Frontal cortex (tissue), 4 donors: ENCODE measurements around the gene BAIAP2L2. TPM values are rescaled to one million over a fixed set of nuclear protein-coding genes. Genes with fewer than 3 reads are reported as not detected.
"Not testable (repeated sequence)": the region's sequence is repeated elsewhere in the genome, so short reads cannot be mapped to it uniquely, and the experiment has no call there.

Experiments used
- DNase-seq, 2 donors: peaks; one replicate each; pipeline ENCODE4 v3.0.0; 2012; ENCODE audit warnings: low spot score in 2 of 2
- FAIRE-seq: peaks from 2 replicates; lab custom pipeline; 2012; peaks lifted over from hg19 to GRCh38; lab: Jason Lieb, UNC
- total RNA-seq: library from RNA; depleted of rRNA; stranded (reverse); fragments of >200 nt; gene quantifications from one replicate; pipeline ENCODE4 v1.2.3, GENCODE V29; 2014
- donor health status: control.
- donor health status: control.
- donor health status: control.

Gene BAIAP2L2
- total RNA-seq, 1 donor from 2014 or later, result under 0.01 TPM

DNA sequence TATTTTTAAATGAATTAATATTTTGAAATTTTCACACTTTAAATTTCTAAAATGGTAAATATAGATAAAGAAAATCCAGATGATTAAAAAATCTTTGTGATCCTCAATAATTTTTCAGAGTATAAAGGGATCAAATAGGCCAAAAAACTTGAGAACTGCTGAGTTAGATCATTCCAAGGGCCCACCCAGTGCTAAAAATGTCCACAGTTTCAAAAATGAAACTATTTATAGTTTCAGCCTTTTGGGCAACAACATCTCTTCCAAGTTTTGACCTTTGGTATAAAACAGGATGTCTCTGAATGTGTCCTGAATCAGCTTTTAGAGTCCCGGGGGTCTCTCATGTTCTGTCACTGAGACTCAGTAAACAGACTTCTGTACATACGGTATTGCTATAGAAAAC lies 20.9 kb upstream of the BAIAP2L2 start:
- FAIRE-seq (peak; percentile 87), DNase-seq (no peak)

GRCh38 chr22:38129856-38130255 lies 19.4 kb upstream of the BAIAP2L2 start:
- no peak for DNase-seq
- no peak for FAIRE-seq

GRCh38 chr22:38129021-38129420 lies 18.5 kb upstream of the BAIAP2L2 start:
- FAIRE-seq, result no peak
- no peak for DNase-seq

- DNase-seq (no peak), FAIRE-seq (no peak)
Observed at GRCh38 chr22:38127869-38128268, 17.4 kb upstream of the BAIAP2L2 start.

DNA sequence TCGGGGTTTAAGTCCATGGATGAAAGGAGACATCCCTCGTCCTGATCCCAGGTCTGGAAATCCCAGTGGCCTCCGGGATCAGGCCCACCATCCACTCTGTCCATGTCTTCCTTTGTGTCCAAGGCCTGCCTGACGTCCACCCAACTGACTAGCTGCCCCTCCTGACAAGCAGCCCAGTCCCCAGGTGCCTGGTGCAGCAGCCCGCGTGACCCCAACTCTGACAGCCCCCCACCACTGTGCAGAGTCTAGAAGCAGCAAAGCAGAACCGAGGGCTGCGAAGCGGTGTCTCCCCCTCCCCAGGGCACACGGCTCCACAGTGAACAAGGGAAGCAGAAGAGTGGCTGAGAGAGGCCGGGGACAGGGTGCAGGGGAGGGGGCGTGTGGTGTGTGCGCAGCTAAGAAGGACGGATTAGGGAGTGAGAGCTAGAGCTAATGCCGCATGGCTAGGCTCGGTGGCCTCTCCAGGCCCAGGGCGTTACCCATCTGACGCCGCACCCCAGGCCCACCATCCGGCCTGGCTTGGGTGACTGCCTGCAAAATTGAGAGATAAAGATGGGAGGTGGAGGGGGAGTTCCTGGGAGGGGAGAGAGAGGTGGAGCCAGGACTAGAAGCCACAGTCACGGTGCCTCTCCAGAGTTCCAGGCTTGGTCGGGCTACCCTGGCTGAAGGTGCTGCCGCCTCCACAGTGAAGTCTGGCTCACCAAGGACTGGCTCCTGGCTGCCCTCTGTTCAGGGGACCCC lies 16.6 kb upstream of the BAIAP2L2 start:
- DNase-seq (no peak), FAIRE-seq (no peak)

GRCh38 chr22:38125751-38126201 lies 15.3 kb upstream of the BAIAP2L2 start:
- FAIRE-seq (no peak), DNase-seq (no peak)

DNA sequence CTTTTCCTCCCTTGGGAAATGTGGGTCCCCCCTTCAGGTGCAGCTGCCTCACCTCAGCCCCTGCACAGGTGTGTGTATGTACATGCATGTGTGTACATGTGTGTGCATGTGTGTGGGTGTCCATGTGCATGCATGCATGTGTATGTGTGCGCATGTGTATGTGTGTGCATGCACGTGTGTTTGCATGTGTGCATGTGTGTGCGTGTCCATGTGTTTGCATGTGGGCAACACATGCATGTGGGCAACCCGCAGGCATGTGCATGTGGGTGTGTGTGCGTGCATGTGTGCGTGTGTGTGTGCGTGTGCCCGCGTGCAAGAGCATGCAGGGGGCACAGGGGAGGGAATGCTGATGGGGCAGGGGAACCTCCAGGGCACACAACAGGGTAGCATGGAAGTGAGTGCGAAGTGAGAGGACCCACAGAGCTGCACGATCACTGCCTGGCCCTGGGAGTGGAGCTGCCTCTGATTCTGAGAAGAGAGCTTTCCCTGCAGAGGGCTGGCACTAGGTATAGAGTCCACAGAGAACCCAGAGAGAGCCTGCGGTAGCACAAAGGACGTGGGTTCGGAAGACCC lies 14.6 kb upstream of the BAIAP2L2 start:
- FAIRE-seq, result no peak
- no peak for DNase-seq

- FAIRE-seq (no peak), DNase-seq (no peak)
Observed at GRCh38 chr22:38124236-38124974, 13.9 kb upstream of the BAIAP2L2 start.

DNA sequence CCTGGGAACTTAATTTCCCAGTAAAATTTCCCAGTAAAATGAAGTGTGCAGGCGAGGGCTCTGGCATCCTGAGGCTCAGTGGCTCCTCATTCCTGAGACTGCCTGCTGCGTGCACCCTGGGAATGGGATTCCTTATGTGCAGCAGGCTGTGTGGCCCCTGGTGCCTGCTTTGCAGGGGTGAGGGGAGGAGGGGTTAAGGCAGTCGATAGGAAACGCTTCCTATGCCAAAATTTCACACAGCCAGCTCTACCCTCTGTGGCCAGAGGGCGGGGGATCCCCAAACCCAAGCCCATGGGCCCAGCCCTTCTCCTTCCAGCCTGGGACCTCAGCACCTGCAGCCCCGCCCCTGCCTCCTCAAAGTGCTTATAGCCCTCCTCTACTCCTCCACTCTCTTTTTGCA lies 12.1 kb upstream of the BAIAP2L2 start:
- no peak for DNase-seq

GRCh38 chr22:38120359-38121110 lies 10.1 kb upstream of the BAIAP2L2 start:
- DNase-seq (no peak), FAIRE-seq (no peak)

More for the DNA sequence above, 12.1 kb upstream of the BAIAP2L2 start:
- no peak for FAIRE-seq

- FAIRE-seq, DNase-seq: not testable (repeated sequence)
Observed at GRCh38 chr22:38118747-38119146, 8.3 kb upstream of the BAIAP2L2 start.

DNA sequence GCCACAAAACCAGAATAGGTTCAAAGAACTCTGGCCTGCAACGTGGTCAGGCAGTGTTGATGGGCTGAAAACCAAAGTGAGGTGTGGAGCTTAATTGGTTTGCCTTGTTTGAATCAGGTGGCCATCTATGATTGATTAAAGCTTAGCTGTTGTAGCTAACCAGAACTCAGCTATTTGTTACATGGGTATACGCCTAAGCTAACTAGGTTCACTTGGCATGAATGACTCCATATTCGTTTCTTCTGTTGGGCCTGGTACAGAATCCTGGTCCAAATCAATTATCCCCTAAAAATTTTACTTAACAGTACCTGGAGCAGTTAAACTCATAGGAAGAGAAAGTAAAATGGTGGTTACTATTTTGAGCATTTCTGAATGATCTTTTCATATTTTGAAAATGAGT lies 7.7 kb upstream of the BAIAP2L2 start:
- DNase-seq (no peak), FAIRE-seq (no peak)

DNA sequence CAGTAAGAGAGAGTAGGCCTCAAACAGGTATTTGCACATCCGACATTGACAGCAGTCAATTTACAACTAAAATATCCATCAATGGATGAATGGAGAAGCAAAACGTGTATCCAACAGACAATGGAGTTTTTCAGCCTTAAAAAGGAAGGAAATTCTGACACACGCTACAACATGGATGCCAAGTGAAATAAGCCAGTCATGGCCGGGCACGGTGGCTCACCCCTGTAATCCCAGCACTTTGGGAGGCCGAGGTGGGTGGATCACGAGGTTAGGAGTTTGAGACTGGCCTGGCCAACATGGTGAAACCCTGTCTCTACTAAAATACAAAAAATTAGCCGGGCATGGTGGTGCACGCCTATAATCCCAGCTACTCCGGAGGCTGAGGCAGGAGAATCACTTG lies 7.1 kb upstream of the BAIAP2L2 start:
- not testable (repeated sequence) for FAIRE-seq, DNase-seq

GRCh38 chr22:38115423-38116205 lies 5.1 kb upstream of the BAIAP2L2 start:
- DNase-seq (no peak), FAIRE-seq (no peak)

GRCh38 chr22:38114484-38115398 lies 4.3 kb upstream of the BAIAP2L2 start:
- DNase-seq (peak; percentile 88 to 96), FAIRE-seq (no peak)

- FAIRE-seq (no peak), DNase-seq (no peak)
Observed at GRCh38 chr22:38112381-38112780, 1.9 kb upstream of the BAIAP2L2 start.

GRCh38 chr22:38111925-38112355 lies 1.5 kb upstream of the BAIAP2L2 start:
- FAIRE-seq (no peak), DNase-seq (no peak)
